Ishikawa (cell line): ENCODE results near the gene SLFN12L.

Experiments used
- CEBPB ChIP-seq: IDR thresholded peaks from 2 replicates; pipeline ENCODE4 v1.6.1; 2012
- CREB1 ChIP-seq: IDR thresholded peaks from 2 replicates; pipeline ENCODE4 v1.6.1; 2012; ENCODE audit warnings: low read depth
- EGR1 ChIP-seq: IDR thresholded peaks from 2 replicates; pipeline ENCODE4 v1.6.1; 2012
- EP300 ChIP-seq: IDR thresholded peaks from 2 replicates; pipeline ENCODE4 v1.6.1; 2012; ENCODE audit warnings: borderline replicate concordance
- MAX ChIP-seq: IDR thresholded peaks from 2 replicates; pipeline ENCODE4 v1.6.1; 2012
- NFIC ChIP-seq: IDR thresholded peaks from 2 replicates; pipeline ENCODE4 v1.6.1; 2012
- RAD21 ChIP-seq: IDR thresholded peaks from 2 replicates; pipeline ENCODE4 v1.6.1; 2012; ENCODE audit warnings: low read depth
- REST ChIP-seq: IDR thresholded peaks from 2 replicates; pipeline ENCODE4 v1.6.1; 2012; ENCODE audit warnings: low read depth, mild to moderate bottlenecking
- TAF1 ChIP-seq: IDR thresholded peaks from 2 replicates; pipeline ENCODE4 v1.6.1; 2012; ENCODE audit warnings: low read depth, mild to moderate bottlenecking
- TEAD4 ChIP-seq: IDR thresholded peaks from 2 replicates; pipeline ENCODE4 v1.6.1; 2012
- YY1 ChIP-seq: IDR thresholded peaks from 2 replicates; pipeline ENCODE4 v1.6.1; 2012; ENCODE audit warnings: low read depth
- TF ChIP-seq, protein P1 (sequence below): IDR thresholded peaks from 2 replicates; pipeline ENCODE4 v1.6.1; 2012

- TF ChIP-seq CREB1 (no peak), YY1 (no peak), EP300 (no peak), TAF1 (no peak), RAD21 (no peak), TEAD4 (no peak), NFIC (no peak), EGR1 (no peak), REST (no peak), CEBPB (no peak), MAX (no peak)
- TF ChIP-seq, protein P1, sequence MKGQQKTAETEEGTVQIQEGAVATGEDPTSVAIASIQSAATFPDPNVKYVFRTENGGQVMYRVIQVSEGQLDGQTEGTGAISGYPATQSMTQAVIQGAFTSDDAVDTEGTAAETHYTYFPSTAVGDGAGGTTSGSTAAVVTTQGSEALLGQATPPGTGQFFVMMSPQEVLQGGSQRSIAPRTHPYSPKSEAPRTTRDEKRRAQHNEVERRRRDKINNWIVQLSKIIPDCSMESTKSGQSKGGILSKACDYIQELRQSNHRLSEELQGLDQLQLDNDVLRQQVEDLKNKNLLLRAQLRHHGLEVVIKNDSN = no peak
These were observed 61.1 kb downstream of the SLFN12L start for GRCh38 chr17:35476283-35476820.
